ENCODE results near the gene RPL3. TPM values are rescaled to one million over a fixed set of nuclear protein-coding genes. Genes with fewer than 3 reads are reported as not detected.

The RPL3 gene
- total and polyA plus RNA-seq, 5 experiments from 2014 or later: 3,621 to 5,383 (median 4,219) TPM

DNA sequence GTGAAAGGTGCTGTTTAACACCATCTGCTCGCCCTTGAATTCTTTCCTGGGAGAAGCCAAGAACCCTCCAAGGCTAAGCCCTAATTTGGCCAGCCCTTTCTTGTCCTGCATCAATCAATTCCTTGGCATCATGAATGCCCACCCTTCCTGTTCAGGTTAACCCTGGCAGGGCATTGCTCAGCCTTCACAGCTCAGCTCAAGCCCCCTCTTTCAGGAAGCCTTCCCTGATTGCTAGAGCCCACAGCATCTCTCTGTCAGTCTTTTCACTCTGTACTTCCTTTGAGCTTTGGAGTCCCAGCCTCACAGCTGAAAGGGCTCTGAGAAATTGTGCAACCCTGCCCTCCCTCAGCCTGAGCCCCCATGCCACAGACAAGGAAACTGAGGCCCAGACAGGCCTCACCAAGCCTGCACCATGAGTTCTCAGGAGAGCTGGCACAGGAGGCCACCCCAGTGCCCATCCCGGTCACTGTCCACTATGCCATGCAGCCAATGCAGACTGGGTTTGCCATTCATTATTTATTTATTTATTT lies 16.9 kb downstream of the RPL3 start:
- POLR2A ChIA-PET: interaction anchor here (0.6 kb wide), 1 partner anchor 109 kb away, joined by 3 read pairs; no protein-coding TSS in a partner anchor
- peaks cover 7 to 33% (median 17%) of the 10 kb centered on the region in 5 donors for H3K27me3 Mint-ChIP-seq
- no peaks in the 10 kb centered on the region for H3K36me3 Mint-ChIP-seq
- H3K4me3 Mint-ChIP-seq: no peak overlapping the region
- H3K9me3 Mint-ChIP-seq: no peaks in the 10 kb centered on the region
- H3K27ac Mint-ChIP-seq: peak overlapping the region in 1 of 10 donors; percentile 65
- DNase-seq (no peak), ATAC-seq (no peak)
- H3K4me1 Mint-ChIP-seq: peaks cover 10 to 24% (median 13%) of the 10 kb centered on the region in 4 donors

DNA sequence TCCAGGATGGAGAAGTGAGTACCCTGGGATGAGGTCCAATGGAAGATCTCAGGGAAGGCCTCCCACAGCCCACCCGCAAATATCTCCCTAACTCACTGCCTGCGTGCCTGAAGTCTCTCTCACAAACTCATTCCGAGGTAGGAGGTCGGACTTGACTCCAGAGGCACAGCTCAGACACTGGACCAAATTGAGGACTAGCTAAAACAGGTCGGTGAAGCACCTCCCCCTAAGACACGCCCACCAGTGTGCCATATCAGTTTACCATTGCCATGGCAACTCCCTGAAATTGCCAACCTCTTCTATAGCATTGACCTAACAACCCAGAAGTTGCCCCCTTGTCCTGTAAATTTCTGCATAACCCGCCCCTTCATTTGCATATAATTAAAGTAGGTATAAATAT lies 17.5 kb downstream of the RPL3 start:
- no peaks in the 10 kb centered on the region for H3K9me3 Mint-ChIP-seq
- H3K4me1 Mint-ChIP-seq: peaks cover 10 to 24% (median 13%) of the 10 kb centered on the region in 4 donors
- H3K27me3 Mint-ChIP-seq: peaks cover 7 to 33% (median 17%) of the 10 kb centered on the region in 5 donors
- no peak overlapping the region for H3K27ac Mint-ChIP-seq
- H3K4me3 Mint-ChIP-seq: no peak overlapping the region
- DNase-seq (no peak), ATAC-seq (no peak)
- POLR2A ChIA-PET: interaction anchor here (0.6 kb wide), 1 partner anchor 108 kb away, joined by 3 read pairs; no protein-coding TSS in a partner anchor
- H3K36me3 Mint-ChIP-seq: no peaks in the 10 kb centered on the region

DNA sequence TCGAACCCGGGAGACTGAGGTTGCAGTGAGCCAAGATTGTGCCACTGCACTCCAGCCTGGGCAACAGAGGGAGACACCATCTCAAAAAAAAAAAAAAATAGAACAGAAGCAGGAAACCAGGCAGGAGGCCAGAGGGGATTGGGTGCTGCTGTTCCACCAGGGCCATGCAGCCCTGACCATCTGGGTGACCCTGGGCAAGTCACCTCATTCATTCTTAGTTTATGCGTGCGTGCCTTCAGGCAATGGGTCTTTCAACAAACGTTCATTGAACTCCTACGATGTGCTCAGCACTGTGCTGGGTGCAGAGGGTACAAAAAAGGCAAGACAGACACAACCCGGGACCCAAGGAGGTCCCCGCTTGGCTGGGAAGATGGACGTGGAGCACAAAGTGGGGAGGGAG lies 18.3 kb downstream of the RPL3 start:
- Mint-ChIP-seq H3K4me3 (no peak overlapping the region), H3K27ac (peak overlapping the region in 1 of 10 donors; percentile 65), H3K9me3 (no peaks in the 10 kb centered on the region), H3K27me3 (peaks cover 7 to 40% (median 22%) of the 10 kb centered on the region in 5 donors), H3K4me1 (peaks cover 7 to 19% (median 10%) of the 10 kb centered on the region in 4 donors), H3K36me3 (no peaks in the 10 kb centered on the region)
- DNase-seq (no peak), ATAC-seq (no peak)
- POLR2A ChIA-PET: interaction anchor here (0.7 kb wide), 1 partner anchor 17 kb away, joined by 4 read pairs; no protein-coding TSS in a partner anchor

DNA sequence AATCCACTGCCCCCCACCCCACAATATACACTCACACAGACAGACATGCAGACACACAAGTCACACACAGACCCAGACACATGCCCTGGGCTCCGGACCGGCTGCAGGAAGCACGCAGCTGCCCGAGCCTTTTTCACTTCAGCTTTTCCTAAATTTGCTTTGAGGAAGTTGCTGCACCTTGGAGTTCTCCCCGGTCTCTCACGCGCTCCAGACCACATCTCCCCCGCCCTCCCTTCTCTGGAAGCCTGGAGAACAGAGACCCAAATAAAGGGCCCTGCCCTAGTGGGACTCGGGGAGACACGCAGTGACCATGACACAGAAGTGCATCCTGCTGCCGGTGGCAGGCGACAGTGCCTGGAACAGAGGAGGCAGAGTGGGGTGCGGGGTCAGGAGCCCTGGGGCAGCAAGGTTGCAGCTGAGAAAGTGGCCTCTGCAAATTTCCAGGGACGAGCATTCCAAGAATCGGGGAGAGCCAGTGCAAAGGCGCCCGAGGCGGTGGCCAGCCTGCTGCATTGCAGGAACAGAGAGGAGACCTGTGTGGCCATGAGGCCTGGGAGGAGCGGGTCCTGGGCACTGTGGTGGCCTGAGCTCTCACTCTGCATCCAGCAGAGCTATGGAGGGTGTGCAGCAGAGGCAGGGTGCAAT lies 19.1 kb downstream of the RPL3 start:
- Mint-ChIP-seq H3K4me3 (peak overlapping the region in 2 of 10 donors; percentile 27 to 66), H3K27me3 (peaks cover 7 to 41% (median 22%) of the 10 kb centered on the region in 5 donors), H3K27ac (peak overlapping the region in 1 of 10 donors; percentile 65), H3K9me3 (no peaks in the 10 kb centered on the region), H3K36me3 (no peaks in the 10 kb centered on the region), H3K4me1 (peaks cover 7 to 19% (median 10%) of the 10 kb centered on the region in 4 donors)
- DNase-seq: no peak
- POLR2A ChIA-PET: interaction anchor here (0.7 kb wide), 1 partner anchor 18 kb away, joined by 4 read pairs; no protein-coding TSS in a partner anchor
- ATAC-seq: no peak

DNA sequence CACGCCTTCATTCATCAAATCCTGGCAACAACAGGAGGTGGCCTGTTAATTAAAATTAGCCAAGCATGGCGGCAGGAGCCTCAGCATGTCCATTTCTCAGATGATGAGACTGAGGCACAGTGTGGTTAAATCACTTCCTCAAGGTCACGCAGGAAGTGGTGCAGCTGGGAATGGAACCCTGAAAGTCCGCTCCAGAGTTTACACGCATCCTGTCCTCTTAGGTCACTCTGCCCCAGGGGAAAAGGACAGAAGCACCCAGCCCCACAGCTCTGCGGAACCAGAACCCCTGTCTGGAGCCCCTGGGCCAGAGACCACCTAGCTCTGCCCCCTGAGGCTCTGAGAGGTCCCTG lies 19.6 kb downstream of the RPL3 start:
- no peak overlapping the region for H3K27ac Mint-ChIP-seq
- ATAC-seq (no peak), DNase-seq (no peak)
- peak overlapping the region in 1 of 10 donors; percentile 66 for H3K4me3 Mint-ChIP-seq
- POLR2A ChIA-PET: interaction anchor here (0.5 kb wide), 1 partner anchor 138 kb away, joined by 4 read pairs; no protein-coding TSS in a partner anchor
- H3K36me3 Mint-ChIP-seq: no peaks in the 10 kb centered on the region
- H3K4me1 Mint-ChIP-seq: peaks cover 7 to 19% (median 10%) of the 10 kb centered on the region in 4 donors
- H3K9me3 Mint-ChIP-seq: no peaks in the 10 kb centered on the region
- peaks cover 7 to 41% (median 22%) of the 10 kb centered on the region in 5 donors for H3K27me3 Mint-ChIP-seq

DNA sequence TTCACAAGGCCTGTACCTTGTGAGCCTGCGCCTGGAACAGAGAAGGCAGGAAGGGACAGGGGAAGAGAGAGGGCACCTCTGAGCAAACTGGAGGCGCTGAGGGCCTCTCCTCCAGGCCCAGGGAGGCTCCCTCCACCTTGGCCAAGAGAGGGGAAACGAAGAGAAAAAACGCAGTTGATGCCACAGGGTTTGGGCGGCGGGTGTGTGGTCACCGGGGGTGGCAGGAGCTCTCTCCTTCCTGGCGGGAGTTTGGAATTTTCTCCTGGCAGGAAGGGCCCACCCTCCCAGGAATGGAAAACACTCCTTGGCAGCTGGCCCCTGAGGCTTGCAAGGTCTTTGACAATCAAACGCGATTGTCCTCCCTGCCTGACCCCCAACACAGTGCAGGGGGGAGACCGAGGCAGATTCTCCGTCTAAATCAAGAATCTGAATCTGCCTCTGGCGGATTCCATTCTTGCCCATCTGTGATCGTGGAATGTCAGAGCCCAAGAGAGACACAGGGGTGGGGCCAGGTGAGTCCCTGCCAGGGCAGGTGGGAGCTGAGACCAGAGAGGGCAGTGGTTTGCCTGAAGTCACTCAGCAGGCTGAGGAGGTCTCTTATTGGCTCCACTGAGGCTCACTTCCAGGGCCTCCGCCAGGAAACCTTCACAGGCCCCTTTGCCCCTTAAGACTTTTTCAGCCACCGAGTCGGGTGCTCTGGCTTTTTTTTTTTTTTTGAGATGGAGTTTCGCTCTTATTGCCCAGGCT lies 21.0 kb downstream of the RPL3 start:
- Mint-ChIP-seq H3K4me1 (peaks cover 7 to 19% (median 10%) of the 10 kb centered on the region in 4 donors), H3K27me3 (peaks cover 7 to 42% (median 22%) of the 10 kb centered on the region in 5 donors), H3K4me3 (no peak overlapping the region), H3K9me3 (no peaks in the 10 kb centered on the region), H3K27ac (peak overlapping the region in 2 of 10 donors; percentile 36 to 48), H3K36me3 (no peaks in the 10 kb centered on the region)
- no peak for ATAC-seq
- DNase-seq: no peak
- POLR2A ChIA-PET: interaction anchor here (0.7 kb wide), 1 partner anchor 62 kb away, joined by 4 read pairs; no protein-coding TSS in a partner anchor

DNA sequence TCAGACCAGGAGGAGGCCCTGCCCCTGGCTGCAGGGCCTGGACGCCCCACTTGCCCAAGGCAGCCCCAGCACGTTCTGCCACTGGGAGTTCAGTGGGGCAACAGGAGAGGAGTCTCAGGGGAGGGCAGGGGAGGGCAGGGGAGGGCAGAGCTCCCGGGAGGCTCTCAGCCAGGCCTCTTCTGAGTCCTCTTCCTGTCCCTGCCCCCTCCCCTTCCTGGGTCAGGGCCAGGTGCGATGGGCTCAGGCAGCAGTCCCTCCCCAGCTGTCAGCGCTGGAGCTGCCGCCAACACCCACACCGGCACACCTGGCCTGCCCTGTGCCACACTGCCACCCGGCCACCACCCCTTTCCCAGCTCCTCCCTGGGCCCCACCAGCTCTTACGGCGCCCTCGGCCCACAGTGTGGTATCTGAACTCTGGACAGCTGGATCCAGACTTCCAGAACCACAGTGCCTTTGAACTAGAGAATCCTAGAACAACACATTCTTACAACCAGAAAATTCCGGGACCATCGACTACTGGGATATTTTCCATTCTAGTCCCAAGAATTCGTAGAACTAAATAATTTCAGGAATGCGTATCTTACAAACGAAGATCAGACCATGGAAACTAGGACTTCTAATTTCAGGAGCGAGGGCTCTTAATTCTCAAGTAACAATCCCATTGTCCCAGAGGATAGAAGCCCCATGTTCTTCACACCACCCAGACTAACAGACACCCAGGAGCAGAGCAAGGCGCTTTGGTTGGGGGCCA lies 21.8 kb downstream of the RPL3 start:
- Mint-ChIP-seq H3K36me3 (no peaks in the 10 kb centered on the region), H3K27me3 (peaks cover 7 to 43% (median 22%) of the 10 kb centered on the region in 5 donors), H3K4me1 (peaks cover 7 to 19% (median 10%) of the 10 kb centered on the region in 4 donors), H3K27ac (peak overlapping the region in 2 of 10 donors; percentile 36 to 48), H3K4me3 (no peak overlapping the region), H3K9me3 (no peaks in the 10 kb centered on the region)
- POLR2A ChIA-PET: interaction anchor here (1.0 kb wide), 1 partner anchor 10 kb away, joined by 3 read pairs; no protein-coding TSS in a partner anchor
- DNase-seq: no peak
- no peak for ATAC-seq

DNA sequence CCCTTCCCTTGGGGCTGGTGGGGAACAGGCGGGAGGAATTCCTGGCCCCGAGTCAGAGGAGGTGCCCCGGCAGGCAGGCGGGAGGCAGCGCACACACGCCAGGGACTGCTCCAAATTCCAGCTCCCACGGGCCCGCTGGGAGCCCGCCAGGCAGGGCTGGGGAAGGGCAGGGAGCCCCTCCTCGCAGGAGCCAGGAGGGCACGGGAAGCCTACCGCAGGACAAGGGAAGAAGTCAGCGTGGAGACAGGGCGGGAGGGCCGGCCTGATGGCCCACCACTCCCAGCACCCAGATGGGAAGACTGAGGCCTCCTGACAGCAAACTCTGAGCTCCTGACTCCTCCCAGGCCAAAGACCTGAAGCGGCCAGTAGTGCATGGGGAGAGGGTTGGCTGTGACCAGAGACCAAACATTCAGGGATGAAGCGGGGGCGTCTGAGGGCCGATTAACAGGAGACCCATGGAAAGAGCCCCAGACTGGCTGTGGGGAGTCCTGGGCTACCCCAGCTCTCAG lies 22.4 kb downstream of the RPL3 start:
- Mint-ChIP-seq H3K4me3 (no peak overlapping the region), H3K36me3 (no peaks in the 10 kb centered on the region), H3K4me1 (peaks cover 7 to 21% (median 9%) of the 10 kb centered on the region in 4 donors), H3K9me3 (no peaks in the 10 kb centered on the region), H3K27ac (no peak overlapping the region), H3K27me3 (peaks cover 7 to 44% (median 22%) of the 10 kb centered on the region in 5 donors)
- ATAC-seq (no peak), DNase-seq (no peak)
- POLR2A ChIA-PET: interaction anchor here (1.0 kb wide), 1 partner anchor 10 kb away, joined by 3 read pairs; no protein-coding TSS in a partner anchor

DNA sequence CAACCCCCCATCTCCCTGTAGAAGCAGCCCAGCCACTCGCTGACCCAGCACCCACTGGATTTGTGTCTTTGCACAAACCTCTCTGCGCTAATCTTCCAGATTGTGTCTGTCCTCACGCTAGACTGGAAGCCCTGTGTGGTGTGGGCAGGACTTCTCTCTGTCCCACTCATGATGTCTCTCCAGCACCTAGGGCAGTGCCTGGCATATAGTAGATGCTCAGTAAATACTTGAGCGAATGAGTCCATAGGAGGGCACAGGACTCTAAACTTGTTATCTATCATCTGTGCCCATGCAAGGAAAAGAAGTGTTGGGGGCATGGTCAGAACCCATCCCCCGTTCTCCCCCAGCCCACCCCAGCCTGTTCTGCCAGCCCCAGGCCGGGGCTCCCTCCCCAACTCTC lies 22.9 kb downstream of the RPL3 start:
- peaks cover 7 to 22% (median 9%) of the 10 kb centered on the region in 4 donors for H3K4me1 Mint-ChIP-seq
- DNase-seq (no peak), ATAC-seq (no peak)
- H3K27me3 Mint-ChIP-seq: peaks cover 7 to 44% (median 22%) of the 10 kb centered on the region in 5 donors
- no peaks in the 10 kb centered on the region for H3K9me3 Mint-ChIP-seq
- peak overlapping the region in 1 of 10 donors; percentile 60 for H3K27ac Mint-ChIP-seq
- POLR2A ChIA-PET: interaction anchor here (1.0 kb wide), 1 partner anchor 9 kb away, joined by 3 read pairs; no protein-coding TSS in a partner anchor
- H3K4me3 Mint-ChIP-seq: no peak overlapping the region
- no peaks in the 10 kb centered on the region for H3K36me3 Mint-ChIP-seq

DNA sequence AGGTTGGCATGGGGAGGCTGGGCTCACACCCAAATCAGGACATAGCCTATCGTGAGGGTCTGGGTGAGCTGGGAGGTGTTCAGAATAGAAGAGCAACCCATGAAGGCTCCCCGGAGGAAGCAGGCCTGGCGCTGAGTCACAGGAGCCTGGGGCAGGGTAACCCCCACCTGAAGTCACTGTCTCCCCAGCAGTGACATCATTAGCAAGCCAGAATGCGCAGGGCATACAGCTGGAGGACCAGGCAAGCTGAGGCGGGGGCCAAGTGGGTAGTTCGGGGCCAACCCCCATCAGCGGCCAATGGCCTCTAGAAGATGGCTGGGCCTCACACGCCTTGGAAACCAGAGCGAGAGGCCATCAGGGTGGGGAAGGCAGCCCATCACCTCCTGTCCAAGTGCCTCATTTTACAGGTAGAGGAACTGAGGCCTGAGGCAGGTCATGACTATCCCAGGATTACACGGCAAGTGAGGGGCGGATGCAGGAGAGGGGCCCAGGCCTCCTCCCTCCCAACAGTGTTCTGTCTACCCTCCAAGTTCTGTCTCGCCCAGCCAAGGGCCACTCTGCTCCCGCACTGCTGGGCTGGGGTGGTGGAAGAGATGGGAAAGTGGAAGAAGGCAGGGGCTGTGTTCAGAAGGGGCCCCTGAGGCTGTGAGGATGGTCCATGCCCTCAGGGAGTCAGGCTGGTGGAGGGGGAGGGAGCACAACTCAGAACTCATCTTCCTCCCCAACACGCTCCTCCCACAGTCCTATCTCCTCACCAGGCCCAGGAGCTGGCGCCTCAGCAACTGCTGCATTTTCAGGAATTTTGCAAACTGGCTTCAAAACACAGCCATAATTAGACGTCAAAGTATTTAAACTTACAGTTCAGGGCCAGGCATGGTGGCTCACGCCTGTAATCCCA lies 24.6 kb downstream of the RPL3 start:
- Mint-ChIP-seq H3K4me1 (peaks cover under 1 to 11% (median 2%) of the 10 kb centered on the region in 4 donors), H3K27ac (no peak overlapping the region), H3K4me3 (no peak overlapping the region), H3K27me3 (peaks cover 5 to 29% (median 17%) of the 10 kb centered on the region in 5 donors), H3K36me3 (no peaks in the 10 kb centered on the region), H3K9me3 (no peaks in the 10 kb centered on the region)
- DNase-seq (no peak), ATAC-seq (no peak)
- POLR2A ChIA-PET: no interaction called here

DNA sequence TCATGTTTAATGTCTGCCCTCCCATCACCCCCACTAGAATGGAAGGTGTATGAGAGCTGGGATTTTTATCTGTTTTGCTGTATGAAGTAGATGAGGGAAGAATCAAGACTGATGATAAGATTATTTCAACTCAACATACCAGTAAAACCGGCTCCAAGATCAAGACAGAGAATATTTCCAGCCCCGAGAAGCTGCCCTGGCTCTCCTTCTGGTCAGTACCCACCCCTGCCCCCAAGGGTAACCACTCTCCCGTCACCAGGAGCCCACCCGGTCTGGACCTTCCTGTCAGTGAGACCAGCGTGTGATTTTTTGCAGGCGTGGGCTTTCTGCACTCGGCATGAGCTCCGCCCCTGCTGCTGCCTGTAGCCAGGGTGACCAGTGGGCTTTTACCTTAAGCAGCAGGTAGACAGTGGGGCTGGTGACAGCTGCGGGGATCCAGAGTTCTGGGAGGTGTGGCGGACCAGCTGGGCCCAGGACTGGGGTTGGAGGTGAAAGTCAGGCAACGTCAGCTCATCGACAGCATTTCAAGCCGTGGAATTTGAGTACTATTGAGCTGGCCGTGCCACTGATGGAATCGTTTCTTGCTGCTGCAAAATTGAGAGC lies 25.6 kb downstream of the RPL3 start:
- no peak overlapping the region for H3K4me3 Mint-ChIP-seq
- H3K9me3 Mint-ChIP-seq: no peaks in the 10 kb centered on the region
- DNase-seq (no peak), ATAC-seq (no peak)
- POLR2A ChIA-PET: no interaction called here
- no peaks in the 10 kb centered on the region for H3K36me3 Mint-ChIP-seq
- peaks cover 0 to 3% (median 1%) of the 10 kb centered on the region in 4 donors for H3K4me1 Mint-ChIP-seq
- peaks cover 5 to 20% (median 12%) of the 10 kb centered on the region in 5 donors for H3K27me3 Mint-ChIP-seq
- H3K27ac Mint-ChIP-seq: no peak overlapping the region

All from naive thymus-derived CD8-positive, alpha-beta T cell (primary cell).